ENCODE data around the gene MANF.

Gene MANF

GRCh38 chr3:51381333-51381705, 3.8 kb upstream of the MANF start:
- Histone ChIP-seq H3K9me3 (ENCODE audit: insufficient read depth, low read length) (no peaks in the 10 kb centered on the region), H3K4me3 (ENCODE audit: low read length) (no peak overlapping the region), H3K4me2 (ENCODE audit: low read length) (no peak overlapping the region), H3K36me3 (replicated peaks; ENCODE audit: low read depth, low read length) (peaks cover 11% of the 10 kb centered on the region), H4K20me1 (ENCODE audit: insufficient read depth, low read length) (no peaks in the 10 kb centered on the region), H2AFZ (ENCODE audit: low read depth, low read length) (no peak overlapping the region), H3K4me1 (ENCODE audit: low read length) (peaks cover 12% of the 10 kb centered on the region), H3K9ac (ENCODE audit: low read length) (no peak overlapping the region), H3K79me2 (ENCODE audit: low read length) (peaks cover 31% of the 10 kb centered on the region), H3K27ac (ENCODE audit: low read length) (no peak overlapping the region), H3K27me3 (ENCODE audit: low read depth, low read length) (no peaks in the 10 kb centered on the region)
- no peak for TF ChIP-seq EZH2phosphoT487 (IDR thresholded peaks at IDR 0.05; ENCODE audit: low read depth)
- TF ChIP-seq, protein P1, sequence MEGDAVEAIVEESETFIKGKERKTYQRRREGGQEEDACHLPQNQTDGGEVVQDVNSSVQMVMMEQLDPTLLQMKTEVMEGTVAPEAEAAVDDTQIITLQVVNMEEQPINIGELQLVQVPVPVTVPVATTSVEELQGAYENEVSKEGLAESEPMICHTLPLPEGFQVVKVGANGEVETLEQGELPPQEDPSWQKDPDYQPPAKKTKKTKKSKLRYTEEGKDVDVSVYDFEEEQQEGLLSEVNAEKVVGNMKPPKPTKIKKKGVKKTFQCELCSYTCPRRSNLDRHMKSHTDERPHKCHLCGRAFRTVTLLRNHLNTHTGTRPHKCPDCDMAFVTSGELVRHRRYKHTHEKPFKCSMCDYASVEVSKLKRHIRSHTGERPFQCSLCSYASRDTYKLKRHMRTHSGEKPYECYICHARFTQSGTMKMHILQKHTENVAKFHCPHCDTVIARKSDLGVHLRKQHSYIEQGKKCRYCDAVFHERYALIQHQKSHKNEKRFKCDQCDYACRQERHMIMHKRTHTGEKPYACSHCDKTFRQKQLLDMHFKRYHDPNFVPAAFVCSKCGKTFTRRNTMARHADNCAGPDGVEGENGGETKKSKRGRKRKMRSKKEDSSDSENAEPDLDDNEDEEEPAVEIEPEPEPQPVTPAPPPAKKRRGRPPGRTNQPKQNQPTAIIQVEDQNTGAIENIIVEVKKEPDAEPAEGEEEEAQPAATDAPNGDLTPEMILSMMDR (IDR thresholded peaks at IDR 0.05; ENCODE audit: low read depth, low read length): no peak

GRCh38 chr3:51382076-51382745, 2.9 kb upstream of the MANF start:
- Histone ChIP-seq H4K20me1 (ENCODE audit: insufficient read depth, low read length) (no peaks in the 10 kb centered on the region), H3K27me3 (ENCODE audit: low read depth, low read length) (no peaks in the 10 kb centered on the region), H3K79me2 (ENCODE audit: low read length) (peaks cover 40% of the 10 kb centered on the region), H3K4me3 (ENCODE audit: low read length) (no peak overlapping the region), H3K36me3 (replicated peaks; ENCODE audit: low read depth, low read length) (peaks cover 16% of the 10 kb centered on the region), H3K9ac (ENCODE audit: low read length) (no peak overlapping the region), H3K4me2 (ENCODE audit: low read length) (no peak overlapping the region), H2AFZ (ENCODE audit: low read depth, low read length) (no peak overlapping the region), H3K9me3 (ENCODE audit: insufficient read depth, low read length) (no peaks in the 10 kb centered on the region), H3K27ac (ENCODE audit: low read length) (no peak overlapping the region), H3K4me1 (ENCODE audit: low read length) (peaks cover 19% of the 10 kb centered on the region)
- no peak for TF ChIP-seq EZH2phosphoT487 (IDR thresholded peaks at IDR 0.05; ENCODE audit: low read depth)

DNA sequence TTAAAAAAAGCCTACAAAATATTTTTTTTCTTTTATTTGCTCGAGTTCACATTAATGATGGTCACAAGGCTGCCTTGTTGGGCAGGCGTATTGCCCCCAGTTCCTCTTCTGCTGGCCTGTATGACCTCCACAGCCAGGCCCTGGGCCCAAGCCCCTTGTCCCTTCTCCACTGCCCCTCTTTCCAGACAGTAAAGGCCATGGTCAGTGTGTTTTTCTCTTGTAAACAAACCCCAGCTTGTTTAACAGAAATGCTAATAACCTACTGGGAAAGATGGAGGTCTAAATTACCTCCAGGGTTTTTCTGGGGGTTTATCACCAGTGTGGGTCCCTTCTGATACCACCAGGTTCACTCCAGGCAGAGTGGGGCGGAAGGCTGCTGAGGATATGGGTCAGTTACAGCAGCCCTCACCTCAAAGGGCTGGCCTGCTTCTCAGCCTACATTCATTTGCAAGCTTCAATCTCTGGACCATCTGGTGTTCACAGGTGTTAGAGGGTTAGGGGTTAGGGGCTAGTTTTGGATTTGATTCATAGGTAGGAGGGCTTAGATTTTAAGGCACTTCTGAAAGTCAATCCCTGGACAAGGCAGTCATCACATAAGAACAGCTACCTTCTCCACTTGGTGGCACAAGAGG, 2.0 kb upstream of the MANF start:
- H3K4me3 ChIP-seq (ENCODE audit: low read length): peak overlapping the region; percentile 84; the same call in 1 of the 2 replicates
- H3K9ac ChIP-seq (ENCODE audit: low read length): peak overlapping the region; percentile 98

GRCh38 chr3:51384055-51384725, 901 bp upstream of the MANF start:
- Histone ChIP-seq H3K79me2 (ENCODE audit: low read length) (peaks cover 58% of the 10 kb centered on the region), H2AFZ (ENCODE audit: low read depth, low read length) (peak overlapping the region; percentile 48; the same call in 1 of the 2 replicates), H3K4me2 (ENCODE audit: low read length) (peak overlapping the region; percentile 84)

More for the DNA sequence above, 2.0 kb upstream of the MANF start:
- Histone ChIP-seq H3K4me1 (ENCODE audit: low read length) (peaks cover 26% of the 10 kb centered on the region), H4K20me1 (ENCODE audit: insufficient read depth, low read length) (peaks cover 4% of the 10 kb centered on the region), H3K4me2 (ENCODE audit: low read length) (peak overlapping the region; percentile 84), H3K27ac (ENCODE audit: low read length) (no peak overlapping the region), H3K36me3 (replicated peaks; ENCODE audit: low read depth, low read length) (peaks cover 24% of the 10 kb centered on the region), H3K9me3 (ENCODE audit: insufficient read depth, low read length) (no peaks in the 10 kb centered on the region), H3K79me2 (ENCODE audit: low read length) (peaks cover 49% of the 10 kb centered on the region), H2AFZ (ENCODE audit: low read depth, low read length) (no peak overlapping the region), H3K27me3 (ENCODE audit: low read depth, low read length) (no peaks in the 10 kb centered on the region)
- TF ChIP-seq, protein P1 (IDR thresholded peaks at IDR 0.05; ENCODE audit: low read depth, low read length): no peak
- no peak for TF ChIP-seq EZH2phosphoT487 (IDR thresholded peaks at IDR 0.05; ENCODE audit: low read depth)

More at GRCh38 chr3:51384055-51384725, 901 bp upstream of the MANF start:
- H3K27ac ChIP-seq (ENCODE audit: low read length): peak overlapping the region; percentile 73
- no peaks in the 10 kb centered on the region for H3K27me3 ChIP-seq (ENCODE audit: low read depth, low read length)
- H4K20me1 ChIP-seq (ENCODE audit: insufficient read depth, low read length): peaks cover 14% of the 10 kb centered on the region
- peaks cover 34% of the 10 kb centered on the region for H3K36me3 ChIP-seq (replicated peaks; ENCODE audit: low read depth, low read length)
- TF ChIP-seq EZH2phosphoT487 (IDR thresholded peaks at IDR 0.05; ENCODE audit: low read depth): no peak
- TF ChIP-seq, protein P1 (IDR thresholded peaks at IDR 0.05; ENCODE audit: low read depth, low read length): no peak
- no peaks in the 10 kb centered on the region for H3K9me3 ChIP-seq (ENCODE audit: insufficient read depth, low read length)
- peaks cover 29% of the 10 kb centered on the region for H3K4me1 ChIP-seq (ENCODE audit: low read length)
- H3K4me3 ChIP-seq (ENCODE audit: low read length): peak overlapping the region; percentile 84
- peak overlapping the region; percentile 98 for H3K9ac ChIP-seq (ENCODE audit: low read length)

All from OCI-LY3 (cell line).